IMR-90 (cell line): Measurements from ENCODE around the gene LRRC72. TPM values are rescaled to one million over a fixed set of nuclear protein-coding genes. Genes with fewer than 3 reads are reported as not detected.

Experiments used
- ATAC-seq: fragments of 200-7000 bp; cut with Tn5 transposase; 2 replicates; pipeline ENCODE4 v1.9.1; 2020; ENCODE audit warnings: low read depth, mild to moderate bottlenecking, moderate library complexity
- BruUV-seq: library from RNA; stranded (reverse); fragments of 400-500 nt; replicated peaks from 2 replicates; lab custom pipeline; 2021; lab: Mats Ljungman, UMichigan
- CTCF ChIA-PET: fragments of 300-600 bp; formaldehyde crosslinking; extraction: SDS; loops from one replicate; lab custom pipeline; 2021; ENCODE audit warnings: antibody characterized with exemption; lab: Yijun Ruan, JAX
- POLR2A ChIA-PET: fragments of 300-600 bp; sonication (Branson Sonifier 250); formaldehyde crosslinking; loops from one replicate; lab custom pipeline; 2022; ENCODE audit warnings: antibody characterized with exemption; ENCODE audit not compliant: unreplicated experiment; lab: Charles Lee
- DNase-seq: peaks from one replicate; pipeline ENCODE4 v3.0.0; 2013
- H2AFZ ChIP-seq: replicated peaks from 2 replicates; pipeline ENCODE3; 2013; ENCODE audit warnings: low read length, mild to moderate bottlenecking; ENCODE audit not compliant: poor library complexity
- H2AK5ac ChIP-seq: 2 replicates; pipeline ENCODE4 v1.6.1; 2013; ENCODE audit warnings: low read depth, low read length, inconsistent platforms
- H2AK9ac ChIP-seq: replicated peaks from 2 replicates; pipeline ENCODE3; 2013; ENCODE audit warnings: mild to moderate bottlenecking, low read depth, low read length, moderate library complexity; ENCODE audit not compliant: poor library complexity
- H2BK120ac ChIP-seq: 2 replicates; pipeline ENCODE4 v1.6.1; 2013; ENCODE audit warnings: low read depth, low read length, inconsistent platforms
- H2BK15ac ChIP-seq: 3 replicates; pipeline ENCODE4 v1.6.1; 2013; ENCODE audit warnings: low read depth, low read length, inconsistent platforms
- H2BK20ac ChIP-seq: 2 replicates; pipeline ENCODE4 v1.6.1; 2013; ENCODE audit warnings: low read depth, mild to moderate bottlenecking, inconsistent platforms, low read length, moderate library complexity
- H2BK5ac ChIP-seq: 2 replicates; pipeline ENCODE4 v1.6.1; 2013; ENCODE audit warnings: mild to moderate bottlenecking, low read depth, low read length, inconsistent platforms; ENCODE audit not compliant: poor library complexity, severe bottlenecking
- H3K14ac ChIP-seq: replicated peaks from 2 replicates; pipeline ENCODE4 v1.6.1; 2013; ENCODE audit warnings: low read depth, low read length, inconsistent platforms
- H3K18ac ChIP-seq: 2 replicates; pipeline ENCODE4 v1.6.1; 2013; ENCODE audit warnings: low read depth, low read length, control low read depth
- H3K23ac ChIP-seq: 2 replicates; pipeline ENCODE4 v1.6.1; 2013; ENCODE audit warnings: low read depth, low read length, inconsistent platforms
- H3K27ac ChIP-seq: 2 replicates; pipeline ENCODE4 v1.5.1; 2013; ENCODE audit warnings: mild to moderate bottlenecking, control low read depth, low read length; ENCODE audit not compliant: insufficient read depth
- H3K27me3 ChIP-seq: 2 replicates; pipeline ENCODE4 v1.6.1; 2013; ENCODE audit warnings: low read length; ENCODE audit not compliant: control insufficient read depth, insufficient read depth
- H3K36me3 ChIP-seq: 2 replicates; pipeline ENCODE4 v1.6.1; 2013; ENCODE audit warnings: low read length, mixed read lengths; ENCODE audit not compliant: control insufficient read depth, insufficient read depth
- H3K4ac ChIP-seq: 2 replicates; pipeline ENCODE4 v1.6.1; 2013; ENCODE audit warnings: low read depth, low read length, inconsistent platforms
- H3K4me1 ChIP-seq: 2 replicates; pipeline ENCODE4 v1.6.1; 2013; ENCODE audit warnings: low read length, mixed read lengths; ENCODE audit not compliant: control insufficient read depth, insufficient read depth
- H3K4me2 ChIP-seq: 2 replicates; pipeline ENCODE4 v1.6.1; 2013; ENCODE audit warnings: low read depth, mild to moderate bottlenecking, control low read depth, low read length, moderate library complexity
- H3K4me3 ChIP-seq: 2 replicates; pipeline ENCODE4 v1.5.1; 2013; ENCODE audit warnings: low read depth, mild to moderate bottlenecking, control low read depth, low read length, moderate library complexity; ENCODE audit not compliant: insufficient read depth
- H3K56ac ChIP-seq: 2 replicates; pipeline ENCODE4 v1.6.1; 2013; ENCODE audit warnings: low read length, inconsistent platforms; ENCODE audit not compliant: insufficient read depth; ENCODE audit errors: extremely low read depth
- H3K79me1 ChIP-seq, 2 experiments: 2 replicates each; pipeline ENCODE4 v1.6.1; 2013; ENCODE audit warnings: low read length in 2 of 2, inconsistent platforms in 1 of 2, low read depth in 1 of 2
- H3K9ac ChIP-seq: 2 replicates; pipeline ENCODE4 v1.6.1; 2013; ENCODE audit warnings: low read depth, low read length, control low read depth
- H3K9me1 ChIP-seq: 2 replicates; pipeline ENCODE4 v1.6.1; 2013; ENCODE audit warnings: low read length, inconsistent platforms; ENCODE audit not compliant: insufficient read depth
- H3K9me3 ChIP-seq: 2 replicates; pipeline ENCODE4 v1.6.1; 2013; ENCODE audit warnings: low read length; ENCODE audit not compliant: control insufficient read depth, insufficient read depth
- H4K20me1 ChIP-seq: 2 replicates; pipeline ENCODE4 v1.6.1; 2013; ENCODE audit warnings: low read length, inconsistent platforms; ENCODE audit not compliant: insufficient read depth
- H4K5ac ChIP-seq: 2 replicates; pipeline ENCODE4 v1.6.1; 2013; ENCODE audit warnings: mild to moderate bottlenecking, low read depth, low read length, control low read depth
- H4K8ac ChIP-seq, 2 experiments: 2 replicates each; pipeline ENCODE4 v1.6.1; 2013; ENCODE audit warnings: low read depth in 2 of 2, low read length in 2 of 2, control low read depth in 1 of 2, inconsistent platforms in 1 of 2
- H4K91ac ChIP-seq: 2 replicates; pipeline ENCODE4 v1.6.1; 2013; ENCODE audit warnings: low read depth, low read length, inconsistent platforms; ENCODE audit not compliant: insufficient read depth
- BHLHE40 ChIP-seq: fragments of 150-350 bp; IDR thresholded peaks from 2 replicates; pipeline ENCODE4 v1.6.1; 2016; ENCODE audit warnings: mild to moderate bottlenecking, low read depth, low read length
- CEBPB ChIP-seq: IDR thresholded peaks from 2 replicates; pipeline ENCODE4 v1.6.1; 2012; ENCODE audit warnings: low read depth, low read length, improper control_type of control experiment
- CHD1 ChIP-seq: IDR thresholded peaks from 2 replicates; pipeline ENCODE4 v1.6.1; 2012; ENCODE audit warnings: low read depth, low read length, improper control_type of control experiment
- FOS ChIP-seq: fragments of 150-350 bp; IDR thresholded peaks from 2 replicates; pipeline ENCODE4 v1.6.1; 2016; ENCODE audit warnings: low read depth, low read length
- MAFK ChIP-seq: IDR thresholded peaks from 2 replicates; pipeline ENCODE4 v1.6.1; 2012; ENCODE audit warnings: low read depth, low read length, improper control_type of control experiment
- MAZ ChIP-seq: IDR thresholded peaks from 2 replicates; pipeline ENCODE4 v1.6.1; 2012; ENCODE audit warnings: low read depth, mild to moderate bottlenecking, low read length, improper control_type of control experiment, moderate library complexity, borderline replicate concordance
- MXI1 ChIP-seq: IDR thresholded peaks from 2 replicates; pipeline ENCODE4 v1.6.1; 2012; ENCODE audit warnings: low read depth, mild to moderate bottlenecking, low read length, moderate library complexity, borderline replicate concordance
- NFE2L2 ChIP-seq: fragments of 150-350 bp; IDR thresholded peaks from 2 replicates; pipeline ENCODE4 v1.6.1; 2016; ENCODE audit warnings: low read depth, mild to moderate bottlenecking, low read length
- POLR2A ChIP-seq: IDR thresholded peaks from 2 replicates; pipeline ENCODE4 v1.6.1; 2012; ENCODE audit warnings: mild to moderate bottlenecking, low read depth, low read length
- RAD21 ChIP-seq: IDR thresholded peaks from 2 replicates; pipeline ENCODE4 v1.6.1; 2012; ENCODE audit warnings: low read length, improper control_type of control experiment
- RFX5 ChIP-seq: IDR thresholded peaks from 2 replicates; pipeline ENCODE4 v1.8.0; 2012; ENCODE audit warnings: low read depth, mild to moderate bottlenecking, low read length, moderate library complexity
- SMC3 ChIP-seq: fragments of 150-350 bp; IDR thresholded peaks from 2 replicates; pipeline ENCODE4 v1.6.1; 2016; ENCODE audit warnings: low read depth, mild to moderate bottlenecking, antibody characterized with exemption, low read length, moderate library complexity
- WGBS, 2 experiments: methylation state at CpG; one replicate each; pipeline versions ENCODE4 v1.1.5 to v1.1.7; 2013; ENCODE audit warnings: missing lambda C conversion rate in 2 of 2; ENCODE audit not compliant: insufficient read length in 1 of 2; ENCODE audit errors: extremely low coverage in 2 of 2; 5-methylcytosine and 5-hydroxymethylcytosine counted together
- dilution Hi-C: fragments of 300-500 bp; cut with HindIII; formaldehyde crosslinking; loops from one replicate; pipeline ENCODE4 v1.14.3; 2018; ENCODE audit warnings: low sequenced_read_pairs; ENCODE audit not compliant: unreplicated experiment
- in situ Hi-C: fragments of 300-500 bp; cut with MboI; formaldehyde crosslinking; loops from 3 replicates; pipeline ENCODE4 v1.14.3; 2019; ENCODE audit warnings: low sequenced_read_pairs, inconsistent platforms, mixed read lengths
- intact Hi-C: fragments of 100-400 bp; cut with micrococcal nuclease; formaldehyde crosslinking; loops from 2 replicates; pipeline ENCODE4 v1.10.0; 2022
- polyA plus RNA-seq, 3 experiments: library from polyadenylated mRNA; depleted of rRNA; stranded (reverse); fragments of >200 nt; gene quantifications; 2 replicates each; pipeline ENCODE4 v1.2.3, GENCODE V29; 2012; ENCODE audit warnings: low replicate concordance in 1 of 3
- total RNA-seq: library from RNA; depleted of rRNA; stranded (reverse); fragments of >200 nt; gene quantifications from 2 replicates; pipeline ENCODE4 v1.2.3, GENCODE V29; 2012
- TF ChIP-seq, protein P1 (sequence below): fragments of 150-350 bp; IDR thresholded peaks from 2 replicates; pipeline ENCODE4 v1.6.1; 2017; ENCODE audit warnings: mild to moderate bottlenecking, antibody characterized with exemption, low read length, low read depth
- TF ChIP-seq, protein P2 (sequence below): fragments of 150-350 bp; IDR thresholded peaks from 2 replicates; pipeline ENCODE4 v1.6.1; 2016; ENCODE audit warnings: low read depth, mild to moderate bottlenecking, low read length, moderate library complexity, borderline replicate concordance
- TF ChIP-seq, protein P3 (sequence below): conservative IDR thresholded peaks from 2 replicates; pipeline ENCODE4 v1.5.1; 2012; ENCODE audit warnings: mild to moderate bottlenecking, low read depth, low read length, improper control_type of control experiment

LRRC72 gene
- total and polyA plus RNA-seq, 2 of the 4 experiments (the other 2 are of a cell fraction), result not detected

DNA sequence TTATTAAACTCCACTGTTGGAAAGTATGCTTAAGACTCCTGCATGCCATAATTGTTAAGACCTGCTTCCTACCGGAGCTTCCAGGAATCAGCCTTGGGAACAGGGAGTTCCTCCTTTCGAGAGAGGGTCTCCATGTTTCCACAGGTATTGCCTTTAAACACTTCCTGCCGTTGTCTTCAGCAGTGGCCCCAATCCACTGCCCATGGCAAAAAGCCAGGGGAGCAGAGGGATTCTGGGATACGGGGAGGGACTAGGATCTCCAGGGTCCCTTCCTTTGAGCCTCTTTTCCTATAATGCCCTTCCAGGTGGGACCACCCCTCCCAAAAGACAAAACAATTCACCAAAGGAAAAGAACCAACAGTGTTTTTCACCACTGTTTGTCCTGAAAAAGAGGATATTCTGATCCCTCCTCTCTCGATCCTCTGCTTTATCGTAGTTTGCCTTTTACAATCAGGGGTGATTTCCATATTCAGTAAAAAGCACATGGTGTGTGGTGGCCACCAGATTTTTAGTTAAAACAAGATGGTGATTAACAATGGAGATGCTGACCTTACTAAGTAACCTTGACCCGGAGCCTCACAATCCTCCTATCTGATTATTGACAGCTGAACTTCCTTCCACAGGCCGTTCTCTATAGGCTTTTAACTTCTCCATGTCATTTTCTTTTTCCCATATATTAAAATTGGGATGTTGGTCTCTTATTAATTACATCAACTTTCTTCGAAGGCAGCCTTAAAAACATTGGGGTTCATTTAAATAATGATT is 36.0 kb downstream of the LRRC72 start:
- H3K27ac ChIP-seq, result no peak overlapping the region
- dilution Hi-C loops (no loop called here), intact Hi-C loops (loop anchor here (10.0 kb wide), 1 partner anchor 1258 kb away; no protein-coding TSS in a partner anchor), in situ Hi-C loops (loop anchor here (5.0 to 25.0 kb wide), 2 partner anchors 485 to 1250 kb away; no protein-coding TSS in a partner anchor)
- H3K36me3 ChIP-seq, result no peaks in the 10 kb centered on the region
- H3K56ac ChIP-seq, result no peak overlapping the region
- no peak overlapping the region for H2AK5ac ChIP-seq
- H3K9me1 ChIP-seq, result no peaks in the 10 kb centered on the region
- no peaks in the 10 kb centered on the region for H3K27me3 ChIP-seq
- H3K23ac ChIP-seq, result no peak overlapping the region
- no peak overlapping the region for H2BK120ac ChIP-seq
- no peaks in the 10 kb centered on the region for H3K4me1 ChIP-seq
- no peak overlapping the region for H3K4me2 ChIP-seq
- ChIA-PET CTCF (interaction anchor here (0.8 kb wide), 1 partner anchor 485 kb away, joined by 4 read pairs; no protein-coding TSS in a partner anchor), POLR2A (no interaction called here)
- no peak overlapping the region for H3K9ac ChIP-seq
- 100% methylated on average over 2 of the region's 9 CpGs; no CpG with 5 or more reads in 1 of the 2 experiments for WGBS, 2 experiments
- no peaks in the 10 kb centered on the region for H3K79me1 ChIP-seq
- no peak overlapping the region for H2BK20ac ChIP-seq
- H2AK9ac ChIP-seq, result no peak overlapping the region
- H4K8ac ChIP-seq, result no peak overlapping the region
- H3K9me3 ChIP-seq, result no peaks in the 10 kb centered on the region
- no peak overlapping the region for H3K14ac ChIP-seq
- no peak overlapping the region for H4K91ac ChIP-seq
- DNase-seq, result no peak
- H4K20me1 ChIP-seq, result no peaks in the 10 kb centered on the region
- no peak overlapping the region for H4K5ac ChIP-seq
- peak overlapping the region; percentile 13 for H2AFZ ChIP-seq
- no TSS peak for BruUV-seq
- no peak overlapping the region for H3K18ac ChIP-seq
- no peak overlapping the region for H3K4ac ChIP-seq
- no peak overlapping the region for H2BK5ac ChIP-seq
- no peak overlapping the region for H2BK15ac ChIP-seq
- ATAC-seq, result no peak
- no peak overlapping the region for H3K4me3 ChIP-seq
- TF ChIP-seq, protein P1, sequence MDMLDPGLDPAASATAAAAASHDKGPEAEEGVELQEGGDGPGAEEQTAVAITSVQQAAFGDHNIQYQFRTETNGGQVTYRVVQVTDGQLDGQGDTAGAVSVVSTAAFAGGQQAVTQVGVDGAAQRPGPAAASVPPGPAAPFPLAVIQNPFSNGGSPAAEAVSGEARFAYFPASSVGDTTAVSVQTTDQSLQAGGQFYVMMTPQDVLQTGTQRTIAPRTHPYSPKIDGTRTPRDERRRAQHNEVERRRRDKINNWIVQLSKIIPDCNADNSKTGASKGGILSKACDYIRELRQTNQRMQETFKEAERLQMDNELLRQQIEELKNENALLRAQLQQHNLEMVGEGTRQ, result no peak
- TF ChIP-seq, protein P2, sequence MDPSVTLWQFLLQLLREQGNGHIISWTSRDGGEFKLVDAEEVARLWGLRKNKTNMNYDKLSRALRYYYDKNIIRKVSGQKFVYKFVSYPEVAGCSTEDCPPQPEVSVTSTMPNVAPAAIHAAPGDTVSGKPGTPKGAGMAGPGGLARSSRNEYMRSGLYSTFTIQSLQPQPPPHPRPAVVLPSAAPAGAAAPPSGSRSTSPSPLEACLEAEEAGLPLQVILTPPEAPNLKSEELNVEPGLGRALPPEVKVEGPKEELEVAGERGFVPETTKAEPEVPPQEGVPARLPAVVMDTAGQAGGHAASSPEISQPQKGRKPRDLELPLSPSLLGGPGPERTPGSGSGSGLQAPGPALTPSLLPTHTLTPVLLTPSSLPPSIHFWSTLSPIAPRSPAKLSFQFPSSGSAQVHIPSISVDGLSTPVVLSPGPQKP, result no peak
- TF ChIP-seq RAD21, result no peak
- TF ChIP-seq, protein P3, sequence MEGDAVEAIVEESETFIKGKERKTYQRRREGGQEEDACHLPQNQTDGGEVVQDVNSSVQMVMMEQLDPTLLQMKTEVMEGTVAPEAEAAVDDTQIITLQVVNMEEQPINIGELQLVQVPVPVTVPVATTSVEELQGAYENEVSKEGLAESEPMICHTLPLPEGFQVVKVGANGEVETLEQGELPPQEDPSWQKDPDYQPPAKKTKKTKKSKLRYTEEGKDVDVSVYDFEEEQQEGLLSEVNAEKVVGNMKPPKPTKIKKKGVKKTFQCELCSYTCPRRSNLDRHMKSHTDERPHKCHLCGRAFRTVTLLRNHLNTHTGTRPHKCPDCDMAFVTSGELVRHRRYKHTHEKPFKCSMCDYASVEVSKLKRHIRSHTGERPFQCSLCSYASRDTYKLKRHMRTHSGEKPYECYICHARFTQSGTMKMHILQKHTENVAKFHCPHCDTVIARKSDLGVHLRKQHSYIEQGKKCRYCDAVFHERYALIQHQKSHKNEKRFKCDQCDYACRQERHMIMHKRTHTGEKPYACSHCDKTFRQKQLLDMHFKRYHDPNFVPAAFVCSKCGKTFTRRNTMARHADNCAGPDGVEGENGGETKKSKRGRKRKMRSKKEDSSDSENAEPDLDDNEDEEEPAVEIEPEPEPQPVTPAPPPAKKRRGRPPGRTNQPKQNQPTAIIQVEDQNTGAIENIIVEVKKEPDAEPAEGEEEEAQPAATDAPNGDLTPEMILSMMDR, result no peak
- no peak for TF ChIP-seq FOS
- TF ChIP-seq POLR2A, result no peak
- no peak for TF ChIP-seq MXI1
- TF ChIP-seq CEBPB, result no peak
- no peak for TF ChIP-seq RFX5
- TF ChIP-seq BHLHE40, result no peak
- TF ChIP-seq MAZ, result no peak
- no peak for TF ChIP-seq SMC3
- no peak for TF ChIP-seq NFE2L2
- no peak for TF ChIP-seq CHD1
- TF ChIP-seq MAFK, result no peak
